ENCODE measurements around the gene CMSS1.
"Not testable (repeated sequence)": the region's sequence is repeated elsewhere in the genome, so short reads cannot be mapped to it uniquely, and the experiment has no call there.

The CMSS1 gene

DNA sequence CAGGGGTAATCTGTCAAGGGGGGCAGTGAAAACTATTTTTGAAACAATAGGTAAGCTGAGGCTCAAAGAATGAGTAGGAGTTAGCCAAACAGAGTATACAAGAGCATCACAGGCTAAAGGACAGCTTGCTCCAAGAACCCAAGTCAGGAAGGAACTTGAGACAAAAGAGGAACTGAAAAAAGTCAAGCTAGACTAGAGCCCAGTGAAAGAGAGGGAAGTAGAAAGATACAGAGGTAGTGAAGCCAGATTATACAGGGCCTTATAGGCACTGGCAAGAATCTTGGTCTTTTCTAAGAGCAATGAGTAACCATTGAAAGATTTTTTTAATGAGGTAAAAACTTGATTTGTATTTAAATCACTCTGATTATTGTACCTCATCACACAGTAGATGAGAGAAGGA, 226.7 kb downstream of the CMSS1 start:
- H3K27me3 Mint-ChIP-seq = no peaks in the 10 kb centered on the region
- H3K4me3 Mint-ChIP-seq = no peak overlapping the region
- H3K27ac Mint-ChIP-seq = no peak overlapping the region
- peaks cover 2% of the 10 kb centered on the region for H3K36me3 Mint-ChIP-seq
- no peaks in the 10 kb centered on the region for H3K9me3 Mint-ChIP-seq
- peaks cover 6% of the 10 kb centered on the region for H3K4me1 Mint-ChIP-seq

DNA sequence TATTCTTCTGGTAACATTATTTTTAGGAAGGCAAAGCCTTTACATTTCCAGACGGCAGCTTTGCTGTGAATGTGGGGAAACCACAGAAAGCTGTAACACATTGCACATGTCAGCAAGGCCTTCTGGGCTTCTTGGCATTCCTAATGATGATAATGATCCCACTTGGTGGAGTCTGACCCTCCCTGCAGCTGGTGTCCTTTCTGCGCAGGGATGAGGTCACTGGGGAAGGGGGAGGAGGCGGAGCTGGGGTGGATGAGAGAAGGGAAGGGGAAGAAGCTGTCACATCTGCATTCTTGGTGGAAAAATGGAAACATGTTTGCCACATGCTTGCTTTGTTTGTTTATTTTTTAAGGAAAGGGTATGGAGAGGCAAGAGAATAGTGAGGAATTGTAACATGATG, 228.0 kb downstream of the CMSS1 start:
- Mint-ChIP-seq H3K4me1 (peaks cover 6% of the 10 kb centered on the region), H3K27ac (no peak overlapping the region), H3K27me3 (no peaks in the 10 kb centered on the region), H3K9me3 (no peaks in the 10 kb centered on the region), H3K4me3 (no peak overlapping the region), H3K36me3 (peaks cover 2% of the 10 kb centered on the region)

DNA sequence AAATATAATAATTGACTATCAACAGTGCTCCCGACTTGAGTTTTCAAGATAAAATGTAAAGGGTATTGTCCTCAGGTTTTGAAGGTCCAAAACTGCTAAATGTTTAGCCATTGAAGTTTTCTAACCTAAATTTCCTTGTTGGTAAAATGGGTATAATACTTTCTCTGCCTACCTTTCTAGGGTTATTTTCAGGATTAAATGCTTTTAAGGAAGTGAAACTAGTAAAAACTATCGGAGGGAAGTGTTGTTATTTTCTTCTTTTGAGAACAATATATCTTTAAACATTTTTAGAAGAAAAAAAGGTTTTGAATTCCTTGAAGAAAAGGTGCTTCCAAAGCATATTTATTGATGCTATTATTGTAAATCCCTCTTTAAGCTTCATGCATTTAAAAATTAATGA, 229.3 kb downstream of the CMSS1 start:
- H3K27ac Mint-ChIP-seq = no peak overlapping the region

DNA sequence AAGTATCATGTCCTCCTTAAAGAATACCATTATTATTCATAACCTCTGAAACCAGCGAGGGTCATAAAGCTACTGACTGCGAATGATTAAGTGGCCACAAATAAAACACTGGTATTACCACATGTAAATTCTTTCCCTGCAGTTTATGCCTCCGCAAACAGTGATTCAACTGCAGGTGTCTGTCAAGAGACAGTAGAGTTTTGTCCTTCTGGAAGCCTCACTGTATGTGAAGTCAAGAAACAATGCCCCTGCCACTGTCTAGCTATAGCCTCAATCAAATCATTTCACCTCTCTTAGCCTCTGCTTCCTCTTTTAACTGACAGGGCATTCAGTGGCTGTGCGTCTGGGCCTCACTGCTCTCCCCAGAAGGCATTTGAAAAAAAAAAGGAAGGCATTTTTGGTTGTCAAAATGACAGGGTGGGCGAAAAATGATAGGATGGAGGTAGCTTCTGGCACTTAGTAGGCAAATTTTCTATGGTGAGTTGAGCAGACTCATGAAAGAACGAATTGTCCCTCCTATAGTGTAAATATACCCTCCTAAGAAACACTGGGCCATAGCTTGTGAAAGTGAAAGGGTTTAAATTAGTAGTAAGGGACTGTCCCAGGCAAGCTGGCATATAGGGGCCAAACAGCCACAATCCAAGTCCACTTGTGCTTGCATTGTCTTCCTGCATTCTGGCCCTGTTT, 229.9 kb downstream of the CMSS1 start:
- no peaks in the 10 kb centered on the region for H3K9me3 Mint-ChIP-seq
- no peak overlapping the region for H3K4me3 Mint-ChIP-seq
- peaks cover 6% of the 10 kb centered on the region for H3K4me1 Mint-ChIP-seq
- H3K27me3 Mint-ChIP-seq = no peaks in the 10 kb centered on the region
- no peak overlapping the region for H3K27ac Mint-ChIP-seq
- peaks cover 2% of the 10 kb centered on the region for H3K36me3 Mint-ChIP-seq

More for the DNA sequence above, 229.3 kb downstream of the CMSS1 start:
- Mint-ChIP-seq H3K36me3 (peaks cover 2% of the 10 kb centered on the region), H3K27me3 (no peaks in the 10 kb centered on the region), H3K9me3 (no peaks in the 10 kb centered on the region), H3K4me3 (no peak overlapping the region), H3K4me1 (peaks cover 6% of the 10 kb centered on the region)

DNA sequence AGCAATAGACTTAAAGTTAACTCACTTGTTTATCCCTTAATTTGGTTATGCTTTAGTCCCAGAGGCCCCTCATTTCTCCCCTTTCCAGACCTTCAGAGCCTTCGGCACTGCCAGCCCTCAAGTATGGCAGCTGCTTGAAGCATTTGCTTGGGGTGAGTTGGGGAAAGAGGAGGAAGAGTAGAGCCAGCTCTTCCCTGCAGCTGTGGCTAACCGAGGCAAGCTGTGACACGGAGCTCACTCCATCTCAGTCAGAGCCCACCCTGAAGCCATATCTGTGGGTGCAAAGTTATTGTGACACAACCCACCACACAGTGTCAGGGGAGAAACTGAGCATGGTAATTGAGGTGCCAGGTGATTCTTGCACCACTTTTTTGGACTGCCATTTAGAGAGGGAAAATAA, 230.6 kb downstream of the CMSS1 start:
- no peak overlapping the region for H3K27ac Mint-ChIP-seq
- H3K4me1 Mint-ChIP-seq = peaks cover 6% of the 10 kb centered on the region
- peaks cover 2% of the 10 kb centered on the region for H3K36me3 Mint-ChIP-seq
- H3K4me3 Mint-ChIP-seq = no peak overlapping the region
- no peaks in the 10 kb centered on the region for H3K9me3 Mint-ChIP-seq
- H3K27me3 Mint-ChIP-seq = no peaks in the 10 kb centered on the region

DNA sequence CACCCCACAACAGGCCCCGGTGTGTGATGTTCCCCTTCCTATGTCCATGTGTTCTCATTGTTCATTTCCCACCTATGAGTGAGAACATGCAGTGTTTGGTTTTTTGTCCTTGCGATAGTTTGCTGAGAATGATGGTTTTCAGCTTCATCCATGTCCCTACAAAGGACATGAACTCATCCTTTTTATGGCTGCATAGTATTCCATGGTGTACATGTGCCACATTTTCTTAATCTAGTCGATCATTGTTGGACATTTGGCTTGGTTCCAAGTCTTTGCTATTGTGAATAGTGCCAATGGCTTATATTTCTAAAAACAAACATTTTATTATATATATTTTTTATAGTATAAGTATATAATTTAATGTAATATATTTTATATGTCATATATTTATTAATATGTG, 233.9 kb downstream of the CMSS1 start:
- not testable (repeated sequence) for H3K9me3 Mint-ChIP-seq, H3K27me3 Mint-ChIP-seq, H3K27ac Mint-ChIP-seq, H3K4me1 Mint-ChIP-seq, H3K4me3 Mint-ChIP-seq, H3K36me3 Mint-ChIP-seq

DNA sequence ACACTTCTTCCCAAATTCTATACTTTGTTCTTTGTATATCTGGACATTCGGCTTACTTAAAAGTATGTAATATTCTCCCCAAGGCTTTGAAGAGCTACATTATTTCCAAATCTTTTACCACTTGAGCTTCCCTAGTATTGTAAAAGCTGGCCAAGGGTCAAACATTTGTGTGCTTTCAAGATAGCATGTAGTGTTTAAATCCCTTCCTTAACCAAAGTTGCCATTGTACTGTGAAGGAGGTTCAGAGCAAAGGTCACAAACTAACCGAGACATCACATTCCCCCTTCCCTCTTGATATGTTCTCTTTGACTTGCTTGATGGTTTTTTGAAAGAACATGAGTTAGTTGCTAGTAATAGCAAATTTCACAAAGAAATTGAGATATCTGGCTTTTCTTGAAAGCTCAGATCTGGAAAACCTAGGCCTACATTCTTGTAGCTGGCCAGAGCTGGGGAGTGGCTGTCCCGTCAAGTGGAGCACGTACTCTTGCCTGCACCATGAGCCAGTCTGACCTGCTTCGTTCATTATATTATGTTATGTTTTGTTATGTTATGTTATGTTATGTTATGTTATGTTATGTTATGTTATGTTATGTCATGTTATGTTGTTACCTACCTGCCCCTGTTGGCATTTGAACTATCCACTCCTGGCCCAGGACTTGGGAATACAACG, 236.4 kb downstream of the CMSS1 start:
- Mint-ChIP-seq H3K36me3 (peaks cover 5% of the 10 kb centered on the region), H3K4me1 (no peaks in the 10 kb centered on the region), H3K27me3 (no peaks in the 10 kb centered on the region), H3K9me3 (no peaks in the 10 kb centered on the region), H3K27ac (no peak overlapping the region), H3K4me3 (no peak overlapping the region)

DNA sequence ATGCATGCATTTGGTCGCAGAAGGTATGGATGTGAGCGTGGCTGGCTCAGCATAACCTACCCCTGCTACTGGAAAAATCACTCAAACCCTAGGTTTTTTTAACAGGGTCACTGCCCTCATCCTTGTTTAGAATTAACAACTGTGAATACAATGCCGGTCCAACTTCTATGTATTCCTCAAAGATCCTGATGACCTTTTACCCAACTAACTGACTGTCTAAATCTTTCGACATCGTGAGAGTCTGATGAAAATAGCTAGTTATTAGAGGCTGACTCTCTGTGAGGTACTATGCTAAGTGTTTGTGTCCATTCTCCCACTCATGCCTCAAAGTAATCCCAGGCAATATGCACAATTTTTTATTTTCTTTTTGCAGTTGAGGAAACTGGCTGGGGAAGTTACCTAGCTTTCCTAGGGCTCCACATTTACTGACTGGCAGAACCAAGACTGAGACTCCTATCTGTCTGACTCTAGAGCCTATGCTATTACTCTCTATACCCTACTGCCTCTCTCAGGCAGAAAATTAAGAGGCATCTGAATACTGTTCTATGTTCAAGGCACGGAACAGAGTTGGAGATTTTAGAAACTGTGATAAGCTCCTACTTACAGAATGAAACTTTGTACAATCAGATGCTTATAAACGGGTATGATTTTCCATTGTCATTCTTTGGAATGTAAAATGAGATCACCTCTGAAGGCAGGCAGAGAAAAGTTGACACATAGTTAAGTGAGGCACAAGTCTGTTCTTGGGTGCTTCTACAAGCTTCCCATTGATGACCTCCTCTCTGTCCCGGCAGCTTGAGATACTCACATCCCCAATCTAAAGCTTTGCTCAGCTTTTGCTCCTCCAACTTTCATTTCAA, 240.3 kb downstream of the CMSS1 start:
- Mint-ChIP-seq H3K27me3 (no peaks in the 10 kb centered on the region), H3K27ac (no peak overlapping the region), H3K4me1 (no peaks in the 10 kb centered on the region), H3K4me3 (no peak overlapping the region), H3K36me3 (peaks cover 3% of the 10 kb centered on the region), H3K9me3 (no peaks in the 10 kb centered on the region)

DNA sequence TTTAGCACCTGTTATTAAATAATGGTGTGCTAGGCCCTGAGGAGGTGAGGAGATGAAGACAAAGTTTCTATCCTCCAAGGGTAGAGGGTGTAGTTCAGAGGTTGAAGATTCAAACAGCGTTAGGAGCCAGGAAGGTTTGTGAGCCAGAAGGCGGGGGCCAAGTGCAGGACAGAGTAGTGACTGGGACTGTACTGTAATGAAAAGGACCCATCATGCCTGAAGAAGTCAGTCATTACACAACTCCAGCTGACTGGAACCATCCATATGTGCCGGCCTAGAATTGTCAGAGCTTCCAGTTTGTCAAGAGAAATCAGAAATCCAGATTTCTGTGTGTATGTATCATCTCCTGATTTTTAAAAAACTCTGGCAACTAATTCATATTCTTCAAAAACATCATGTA, 241.8 kb downstream of the CMSS1 start:
- no peaks in the 10 kb centered on the region for H3K9me3 Mint-ChIP-seq
- peaks cover 3% of the 10 kb centered on the region for H3K36me3 Mint-ChIP-seq
- H3K4me1 Mint-ChIP-seq = no peaks in the 10 kb centered on the region
- H3K4me3 Mint-ChIP-seq = no peak overlapping the region
- no peaks in the 10 kb centered on the region for H3K27me3 Mint-ChIP-seq
- H3K27ac Mint-ChIP-seq = no peak overlapping the region

DNA sequence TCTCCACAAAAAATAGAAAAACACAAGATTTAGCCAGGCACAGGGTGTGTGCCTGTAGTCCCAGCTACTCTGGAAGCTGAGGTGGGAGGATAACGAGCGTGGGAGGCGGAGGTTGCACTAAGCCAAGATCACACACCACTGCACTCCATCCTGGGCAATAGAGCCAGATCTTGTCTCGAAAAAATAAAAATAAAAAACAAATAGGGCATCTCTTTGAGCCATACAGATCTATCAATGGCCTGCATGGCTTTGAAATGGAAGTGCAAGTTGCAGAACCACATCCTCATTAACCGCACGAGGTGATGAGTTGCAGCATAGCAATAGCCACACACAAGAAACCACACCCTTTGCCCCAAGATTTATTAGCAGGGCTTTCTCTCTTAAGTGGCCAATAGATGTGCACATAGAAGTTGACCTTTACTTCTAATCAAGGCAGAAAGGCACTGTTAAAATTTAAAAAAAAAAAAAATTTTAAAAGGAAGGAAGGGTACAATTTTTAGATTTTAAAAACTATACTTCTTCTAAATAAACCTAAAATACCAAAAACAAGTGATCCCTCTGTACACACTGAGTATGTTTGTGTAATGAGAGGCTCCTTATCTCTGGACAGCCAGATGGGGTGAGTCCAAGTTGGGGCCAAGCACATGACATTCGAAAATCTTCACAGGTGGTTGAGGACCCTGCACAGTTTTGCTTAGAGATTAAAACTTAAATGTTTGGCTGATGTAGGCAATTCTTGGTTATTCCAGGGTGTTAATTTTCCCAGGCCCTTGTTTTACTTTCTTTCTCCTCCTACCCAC, 243.2 kb downstream of the CMSS1 start:
- no peak overlapping the region for H3K4me3 Mint-ChIP-seq
- H3K4me1 Mint-ChIP-seq = no peaks in the 10 kb centered on the region
- H3K9me3 Mint-ChIP-seq = no peaks in the 10 kb centered on the region
- H3K27me3 Mint-ChIP-seq = no peaks in the 10 kb centered on the region
- no peaks in the 10 kb centered on the region for H3K36me3 Mint-ChIP-seq
- no peak overlapping the region for H3K27ac Mint-ChIP-seq

DNA sequence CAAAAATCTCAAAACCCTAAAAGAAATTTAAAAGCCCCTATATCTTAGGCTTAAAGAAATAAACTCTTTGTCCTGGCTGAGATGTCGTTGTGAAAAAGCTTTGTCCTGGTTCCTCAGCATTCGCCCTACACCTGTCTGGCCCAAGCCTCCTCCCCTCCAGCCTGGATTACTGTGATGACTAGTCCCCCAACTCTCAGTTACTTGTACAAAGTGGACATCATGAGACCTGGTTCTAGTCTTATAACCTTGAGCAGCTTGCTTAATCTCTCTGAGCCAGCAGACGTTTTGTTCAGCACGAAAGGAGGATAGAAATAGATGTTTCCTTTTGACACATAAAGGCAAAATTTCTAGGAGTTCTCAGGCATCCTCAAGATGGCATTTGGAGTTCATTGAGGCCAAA, 245.0 kb downstream of the CMSS1 start:
- H3K4me1 Mint-ChIP-seq = no peaks in the 10 kb centered on the region
- H3K9me3 Mint-ChIP-seq = no peaks in the 10 kb centered on the region
- H3K36me3 Mint-ChIP-seq = no peaks in the 10 kb centered on the region
- H3K4me3 Mint-ChIP-seq = no peak overlapping the region
- no peaks in the 10 kb centered on the region for H3K27me3 Mint-ChIP-seq
- no peak overlapping the region for H3K27ac Mint-ChIP-seq

DNA sequence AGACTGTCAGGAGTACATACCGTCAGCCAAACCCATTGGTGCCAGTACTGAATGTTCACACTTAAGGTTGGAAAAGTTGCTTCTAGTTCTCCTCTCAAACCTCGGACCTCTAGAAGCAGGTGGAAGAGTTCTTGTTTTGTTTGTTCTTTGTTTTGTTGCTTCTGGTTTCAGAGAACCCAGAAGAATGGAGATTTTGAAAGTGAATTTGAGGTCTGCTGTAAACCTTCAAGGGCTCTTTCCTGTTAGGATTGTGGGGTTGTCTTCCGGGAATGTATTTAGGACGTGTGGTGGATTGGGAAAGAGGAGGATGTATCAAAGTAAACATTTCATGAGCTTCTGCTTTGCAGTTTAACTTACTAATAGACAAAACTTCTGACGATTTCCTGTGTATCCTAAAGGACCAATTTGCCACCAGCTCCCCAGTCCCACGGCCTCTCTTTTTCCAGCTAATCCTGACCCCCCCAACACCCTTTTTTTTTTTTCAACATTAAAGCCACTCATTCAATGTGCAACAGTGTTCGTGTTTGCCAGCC, 246.3 kb downstream of the CMSS1 start:
- no peak overlapping the region for H3K27ac Mint-ChIP-seq
- H3K4me3 Mint-ChIP-seq = no peak overlapping the region
- no peaks in the 10 kb centered on the region for H3K27me3 Mint-ChIP-seq
- peaks cover 4% of the 10 kb centered on the region for H3K4me1 Mint-ChIP-seq
- H3K36me3 Mint-ChIP-seq = no peaks in the 10 kb centered on the region
- H3K9me3 Mint-ChIP-seq = no peaks in the 10 kb centered on the region

DNA sequence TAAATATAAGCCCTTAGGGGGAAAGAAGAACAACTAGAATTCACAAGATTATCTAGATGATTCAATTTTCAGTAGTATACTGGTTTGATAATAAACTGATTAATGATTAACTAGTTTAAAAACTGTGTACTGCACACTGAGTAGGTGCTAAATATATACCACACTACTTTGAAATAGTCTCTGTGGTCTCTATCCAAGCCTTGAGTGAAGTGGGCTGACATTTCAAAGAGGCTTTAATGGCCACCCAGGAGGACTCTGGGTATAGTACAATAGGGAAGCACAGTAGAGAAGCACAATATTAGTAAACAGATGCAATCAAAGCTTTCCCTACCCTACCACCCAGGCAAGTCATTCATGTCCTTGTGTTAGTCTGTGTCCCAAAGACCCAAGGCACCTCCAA, 249.9 kb downstream of the CMSS1 start:
- H3K4me3 Mint-ChIP-seq = no peak overlapping the region
- no peaks in the 10 kb centered on the region for H3K36me3 Mint-ChIP-seq
- H3K9me3 Mint-ChIP-seq = no peaks in the 10 kb centered on the region
- no peak overlapping the region for H3K27ac Mint-ChIP-seq
- H3K27me3 Mint-ChIP-seq = no peaks in the 10 kb centered on the region
- peaks cover 20% of the 10 kb centered on the region for H3K4me1 Mint-ChIP-seq

DNA sequence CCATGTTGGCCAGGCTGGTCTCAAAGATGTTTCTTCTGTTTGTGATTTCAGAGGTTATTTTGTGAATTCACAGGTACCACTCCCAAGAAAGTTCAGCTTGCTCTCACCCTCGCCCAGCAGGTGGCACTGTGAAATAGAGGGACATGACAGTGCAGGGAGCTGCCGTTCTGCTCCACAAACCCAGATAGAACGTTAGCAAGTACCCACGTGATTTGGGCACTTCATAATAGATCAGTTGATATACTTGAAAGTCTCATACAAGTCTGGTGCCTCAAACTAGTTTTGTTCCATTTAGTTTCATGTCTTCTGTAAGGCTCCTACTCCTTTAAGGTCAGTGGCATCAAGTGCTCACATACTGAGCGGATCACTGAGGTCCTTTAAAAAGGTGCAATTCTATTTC, 251.2 kb downstream of the CMSS1 start:
- Mint-ChIP-seq H3K9me3 (no peaks in the 10 kb centered on the region), H3K27me3 (no peaks in the 10 kb centered on the region), H3K36me3 (no peaks in the 10 kb centered on the region), H3K4me3 (no peak overlapping the region), H3K4me1 (peaks cover 33% of the 10 kb centered on the region), H3K27ac (no peak overlapping the region)

DNA sequence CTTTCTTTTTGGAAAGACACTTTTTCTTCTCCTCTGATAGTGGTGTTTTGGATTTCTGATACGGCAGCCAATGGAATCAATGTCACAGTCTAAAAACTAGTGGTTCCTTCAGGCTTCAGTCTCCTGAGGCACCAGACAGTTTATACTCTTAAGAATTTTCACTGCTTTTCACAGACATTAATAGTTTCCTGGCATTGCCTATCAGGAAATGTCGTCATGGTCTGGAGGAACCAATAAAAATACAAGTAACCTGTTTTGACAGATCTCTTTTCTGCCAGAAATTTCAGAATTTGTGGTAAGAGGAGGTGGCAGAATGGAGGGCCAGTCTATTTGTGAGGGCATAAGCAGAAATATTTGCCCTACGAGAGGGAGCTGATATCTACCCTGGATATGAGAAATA, 251.8 kb downstream of the CMSS1 start:
- Mint-ChIP-seq H3K27me3 (no peaks in the 10 kb centered on the region), H3K27ac (no peak overlapping the region), H3K9me3 (no peaks in the 10 kb centered on the region), H3K4me1 (peaks cover 39% of the 10 kb centered on the region), H3K4me3 (no peak overlapping the region), H3K36me3 (no peaks in the 10 kb centered on the region)

Measured in activated naive CD4-positive, alpha-beta T cell treated with anti-CD3 and anti-CD28 coated beads, Interleukin-2, amount 50 U/mL, for 24 hours (primary cell).